ENCODE measurements around the gene SLC25A6.

- TF ChIP-seq CTCF (IDR thresholded peaks at IDR 0.05) (no peak), POLR2A (IDR thresholded peaks at IDR 0.05) (no peak)
These were observed 33.9 kb downstream of the SLC25A6 start for GRCh38 chrX:1357993-1358392.

Data from right lobe of liver (tissue), 4 donors.